HG03521 (cell line): ENCODE measurements around the gene CFDP1.
"Not testable (repeated sequence)": the region's sequence is repeated elsewhere in the genome, so short reads cannot be mapped to it uniquely, and the experiment has no call there.

ENCODE experiments used
- ATAC-seq: cut with Tn5 transposase; IDR thresholded peaks from one replicate; pipeline ENCODE4 v1.9.1; 2021; ENCODE audit warnings: mild to moderate bottlenecking, moderate library complexity; ENCODE audit not compliant: unreplicated experiment

Gene CFDP1

DNA sequence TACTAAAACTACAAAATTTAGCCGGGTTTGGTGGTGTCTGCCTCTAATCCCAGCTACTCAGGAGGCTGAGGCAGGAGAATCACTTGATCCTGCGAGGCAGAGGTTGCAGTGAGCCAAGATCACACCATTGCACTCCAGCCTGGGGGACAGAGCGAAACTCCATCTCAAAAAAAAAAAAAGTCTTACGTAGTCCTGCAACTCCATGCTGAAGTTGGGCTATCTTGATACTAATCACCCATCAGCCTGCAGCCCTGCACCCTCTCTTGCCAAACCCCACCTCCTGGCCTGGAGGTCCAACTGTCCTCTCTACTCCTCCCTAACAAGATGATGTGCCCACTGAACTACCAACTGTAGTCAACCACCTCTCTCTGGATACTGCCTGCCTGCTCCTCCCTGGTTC, 26.4 kb upstream of the CFDP1 start:
- ATAC-seq = no peak

DNA sequence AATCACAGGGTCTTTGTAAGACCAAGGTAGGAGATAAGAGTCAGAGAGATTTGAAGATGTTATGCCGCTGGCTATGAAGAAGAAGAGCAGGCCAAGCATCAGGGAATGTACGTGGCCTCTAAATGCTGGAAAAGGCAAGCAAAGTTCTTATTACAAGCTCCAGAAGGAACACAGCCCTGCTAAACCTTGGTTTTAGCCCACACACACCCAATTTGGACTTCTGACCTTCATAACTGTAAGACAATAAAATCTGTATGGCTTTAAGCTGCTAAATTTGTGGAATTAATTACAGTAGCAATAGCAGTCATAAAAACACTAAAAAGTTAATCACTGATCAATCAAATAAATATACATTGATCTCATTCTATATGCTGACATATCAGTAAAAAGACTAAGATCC, 25.1 kb upstream of the CFDP1 start:
- ATAC-seq = no peak

DNA sequence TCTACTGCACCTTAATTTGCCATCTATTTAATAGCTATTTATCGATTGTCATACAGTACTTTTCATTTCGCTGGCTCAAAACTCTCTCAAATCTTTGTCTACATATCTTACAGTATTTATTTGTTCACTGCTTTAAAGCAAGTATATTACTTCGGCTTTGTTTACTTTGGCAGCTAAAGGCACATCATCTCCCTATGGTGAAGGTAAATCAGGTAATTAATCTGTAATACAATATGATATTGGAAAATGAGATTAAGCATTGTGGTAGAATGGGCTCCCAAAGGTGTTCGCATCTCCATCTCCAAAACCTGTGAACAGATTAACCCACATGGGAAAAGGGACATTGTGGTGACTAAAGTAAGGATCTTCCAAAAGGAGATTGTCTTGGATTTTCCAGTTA, 24.7 kb upstream of the CFDP1 start:
- no peak for ATAC-seq

DNA sequence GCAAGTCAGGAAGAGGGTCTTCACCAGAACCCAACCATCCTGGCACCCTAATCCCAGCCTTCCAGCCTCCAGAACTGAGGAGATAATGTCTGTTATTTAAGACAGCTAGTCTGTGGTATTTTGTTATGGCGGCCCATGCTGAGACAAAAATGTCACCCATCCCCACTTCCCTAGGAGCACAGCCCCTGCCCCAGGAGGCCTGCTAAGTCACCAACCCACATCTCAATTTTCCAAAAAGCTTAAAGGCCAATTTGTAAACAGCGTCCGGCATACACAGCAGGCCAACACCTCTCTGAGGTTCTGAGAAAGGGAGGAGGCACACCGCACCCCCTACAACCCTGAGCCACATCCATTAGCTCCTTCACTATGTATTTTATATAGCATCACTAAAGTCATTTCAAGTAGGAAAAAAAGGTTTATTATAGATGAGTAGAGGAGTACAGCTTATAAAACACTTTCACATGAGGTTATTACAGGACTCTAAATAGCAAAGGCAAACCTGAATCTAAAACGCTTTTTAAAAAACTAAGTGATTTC, 24.2 kb upstream of the CFDP1 start:
- no peak for ATAC-seq

DNA sequence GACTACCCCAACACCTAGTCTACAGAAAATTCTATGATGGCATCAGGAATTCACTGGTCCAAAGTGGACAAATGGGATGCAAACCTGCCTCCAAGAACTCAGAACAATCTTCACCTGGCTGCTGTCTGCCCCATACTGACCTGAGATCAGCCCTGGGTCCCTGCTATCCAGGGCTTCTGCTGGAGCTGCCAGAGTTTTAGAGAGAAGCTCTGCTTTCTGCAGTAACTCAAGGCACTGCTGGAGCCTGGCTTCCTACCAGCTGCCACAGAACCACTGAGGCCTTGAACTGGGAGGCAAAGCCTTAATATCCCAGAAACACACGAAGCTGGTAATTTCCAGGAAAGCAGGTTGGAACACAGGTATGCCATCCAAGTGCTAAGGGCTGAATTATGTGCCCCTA, 23.7 kb upstream of the CFDP1 start:
- ATAC-seq = no peak

DNA sequence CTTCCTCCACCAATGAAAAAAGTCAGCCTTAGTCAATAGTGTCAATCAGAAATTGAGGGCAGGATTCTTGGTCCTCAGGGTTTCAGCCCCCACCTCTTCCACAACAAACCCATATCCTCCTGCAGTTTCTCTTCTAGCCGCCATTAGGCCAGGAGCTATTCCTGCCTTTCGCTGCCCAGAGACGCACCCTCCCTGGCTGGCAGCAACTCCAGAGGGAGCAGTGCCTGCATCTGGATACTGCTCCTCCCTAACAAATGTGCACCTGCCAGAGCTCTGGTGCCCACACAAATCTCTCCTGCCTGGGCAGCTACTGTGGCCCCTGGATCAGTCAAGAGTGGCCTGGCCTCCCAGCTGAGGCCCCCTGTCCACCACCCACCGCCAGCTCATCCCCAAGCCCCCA, 23.2 kb upstream of the CFDP1 start:
- not testable (repeated sequence) for ATAC-seq

DNA sequence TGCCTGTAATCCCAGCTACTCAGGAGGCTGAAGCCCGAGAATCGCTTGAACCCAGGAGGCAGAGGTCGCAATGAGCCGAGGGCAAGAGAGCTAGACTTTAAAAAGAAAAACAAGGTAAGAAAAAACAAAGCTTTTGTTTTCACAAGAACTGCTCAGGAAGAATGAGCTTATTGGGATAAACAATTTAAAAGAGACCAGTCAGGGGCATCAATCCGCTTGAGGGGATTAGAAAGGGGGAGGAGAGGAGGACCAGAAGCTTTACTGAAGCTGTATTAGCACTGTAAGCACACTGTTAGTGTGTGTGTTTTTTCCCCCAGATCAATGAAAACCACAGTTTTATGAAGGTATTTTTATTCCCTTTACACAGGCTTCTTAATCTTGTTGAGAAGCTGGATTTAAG, 22.4 kb upstream of the CFDP1 start:
- ATAC-seq = no peak

DNA sequence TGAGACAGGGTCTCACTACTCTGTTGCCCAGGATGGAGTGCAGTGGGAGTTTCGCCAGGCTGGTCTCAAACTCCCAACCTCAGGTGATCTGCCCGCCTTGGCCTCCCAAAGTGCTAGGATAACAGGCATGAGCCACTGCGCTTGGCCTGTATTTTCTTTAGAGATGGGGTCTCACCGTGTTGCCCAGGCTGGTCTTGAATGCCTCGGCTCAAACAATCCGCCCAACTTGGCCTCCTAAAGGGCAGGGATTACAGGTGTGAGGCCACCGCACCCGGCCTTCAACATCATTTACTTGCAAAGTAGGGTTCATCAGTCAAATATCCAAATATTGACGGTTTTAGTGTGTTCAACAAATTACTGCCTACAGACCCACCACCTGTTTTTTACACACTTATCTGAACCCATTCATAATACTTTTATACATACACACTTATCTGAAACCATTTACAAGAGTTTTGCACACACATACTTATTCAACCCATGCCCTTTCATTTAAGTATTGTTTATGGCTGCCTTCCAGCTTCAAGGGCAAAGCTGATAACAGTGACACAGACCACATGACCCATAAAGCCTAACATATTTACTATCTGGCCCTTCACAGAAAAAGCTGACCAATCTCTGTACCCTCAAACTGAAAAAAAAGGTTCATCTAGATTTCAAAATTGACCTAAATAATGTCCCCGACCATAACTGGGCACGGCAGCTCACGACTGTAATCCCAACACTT, 19.3 kb upstream of the CFDP1 start:
- ATAC-seq = no peak

DNA sequence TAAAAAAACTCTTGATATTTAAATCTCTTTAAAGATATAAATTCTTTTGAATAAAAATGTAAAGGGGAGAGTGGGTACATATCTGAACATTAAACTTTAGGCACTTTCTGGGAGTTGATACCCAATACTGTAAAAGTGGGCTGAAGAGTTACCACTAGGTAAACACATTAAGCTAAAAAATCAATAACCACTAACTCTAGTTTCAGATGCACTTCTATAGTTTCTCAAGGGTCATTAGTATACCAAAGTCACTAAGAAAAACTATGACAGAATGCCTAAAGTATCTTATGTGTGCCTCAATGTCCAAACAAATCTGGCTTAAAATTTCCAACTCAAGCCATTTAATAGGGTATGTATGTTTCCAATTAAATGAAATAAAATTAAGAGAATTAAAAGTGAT, 13.1 kb upstream of the CFDP1 start:
- no peak for ATAC-seq

DNA sequence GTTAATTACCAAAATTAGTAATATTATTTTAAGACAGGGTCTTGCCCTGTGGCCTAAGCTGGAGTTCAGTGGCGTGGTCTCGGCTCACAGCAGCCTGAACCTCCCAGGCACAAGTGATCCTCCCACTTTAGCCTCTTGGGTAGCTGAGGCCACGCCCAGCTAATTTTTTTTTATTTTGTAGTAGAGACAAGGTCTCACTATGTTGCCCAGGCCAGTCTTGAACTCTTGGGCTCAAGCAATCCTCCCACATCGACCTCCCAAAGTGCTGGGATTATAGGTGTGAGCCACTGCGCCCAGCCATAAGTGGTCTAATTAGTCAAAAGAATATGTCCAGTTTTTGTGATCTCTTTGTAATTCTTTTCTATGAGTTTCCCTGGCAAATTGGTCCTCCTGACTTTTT, 12.0 kb upstream of the CFDP1 start:
- ATAC-seq = no peak

DNA sequence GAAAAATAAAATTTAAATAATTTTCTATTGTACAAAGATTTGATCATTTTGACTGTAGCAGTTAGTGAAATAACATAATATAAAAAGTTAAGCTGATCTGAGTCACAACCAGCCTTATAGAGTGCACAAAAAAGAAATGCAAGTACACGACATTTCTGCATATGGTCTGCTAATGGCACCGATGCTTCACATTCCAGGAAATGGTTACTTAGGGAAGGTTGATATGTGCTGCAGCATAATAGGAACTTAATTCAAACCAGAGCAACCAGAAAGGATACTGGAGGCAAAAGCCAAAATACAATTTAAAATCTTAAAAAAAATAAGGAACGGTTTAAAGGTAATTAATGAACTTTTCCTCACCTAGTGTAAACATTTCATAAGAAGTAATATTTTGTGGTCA, 10.0 kb upstream of the CFDP1 start:
- ATAC-seq = no peak

DNA sequence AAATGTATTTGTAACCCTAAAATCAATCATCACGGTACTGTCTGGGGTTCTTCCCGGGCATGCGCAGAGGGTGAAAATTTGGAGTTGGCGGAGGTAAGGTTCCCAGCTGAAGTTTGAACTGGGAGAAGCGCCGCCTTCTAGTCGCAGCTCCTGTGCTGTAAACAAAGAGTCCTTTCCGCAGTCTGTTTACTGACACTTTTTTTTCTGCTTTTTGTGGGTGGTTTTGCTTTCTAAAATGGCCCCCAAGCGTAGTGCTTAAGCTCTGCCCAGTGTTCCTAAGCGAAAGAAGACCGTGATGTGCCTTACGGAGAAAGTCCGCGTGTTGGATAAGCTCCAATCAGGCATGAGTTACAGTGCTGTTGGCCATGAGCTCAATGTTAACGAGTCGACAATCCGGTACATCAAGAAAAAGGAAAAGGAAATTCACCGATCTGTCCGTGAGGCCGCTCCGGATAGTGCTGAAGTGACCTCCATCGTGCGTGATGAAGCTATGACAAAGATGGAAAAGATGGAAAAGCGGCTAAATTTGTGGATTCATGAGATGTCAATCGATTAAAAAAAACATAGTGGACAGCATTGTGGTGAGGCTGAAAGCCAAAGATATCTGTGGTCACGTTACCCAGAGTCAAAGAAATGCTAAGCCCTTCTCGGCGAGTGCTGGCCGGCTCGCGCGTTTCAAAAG, 570 bp upstream of the CFDP1 start:
- peak; percentile 59 for ATAC-seq

DNA sequence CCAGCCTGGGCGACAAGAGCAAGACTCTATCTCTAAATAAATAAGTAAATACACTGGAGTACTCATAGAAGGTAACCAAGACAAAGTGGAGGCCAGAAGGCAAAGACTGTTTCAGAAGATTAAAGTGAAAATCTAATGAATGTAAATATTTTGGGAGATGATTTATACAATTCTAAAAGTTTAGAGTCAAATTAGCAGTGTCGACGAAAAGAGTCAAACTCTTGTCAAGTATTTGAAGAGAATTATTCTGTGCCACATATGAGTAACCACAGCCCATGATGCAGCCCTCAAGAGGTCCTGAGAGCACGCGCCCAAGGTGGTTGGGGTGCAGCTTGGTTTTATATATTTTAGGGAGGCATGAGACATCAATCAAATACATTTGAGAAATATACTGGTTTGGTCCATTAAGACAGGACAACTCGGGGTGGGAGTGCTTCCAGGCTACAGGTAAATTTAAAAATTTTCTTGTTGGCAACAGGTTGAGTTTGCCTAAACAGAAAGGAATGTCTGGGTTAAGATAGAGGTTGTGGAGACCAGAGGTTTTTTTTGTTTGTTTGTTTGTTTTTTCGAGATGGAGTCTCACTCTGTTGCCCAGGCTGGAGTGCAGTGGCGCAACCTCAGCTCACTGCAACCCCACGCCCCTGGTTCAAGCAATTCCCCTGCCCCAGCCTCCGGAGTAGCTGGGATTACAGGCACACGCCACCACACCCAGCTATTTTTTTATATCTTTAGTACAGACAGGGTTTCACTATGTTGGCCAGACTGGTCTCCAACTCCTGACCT, 3.5 kb downstream of the CFDP1 start:
- no peak for ATAC-seq

DNA sequence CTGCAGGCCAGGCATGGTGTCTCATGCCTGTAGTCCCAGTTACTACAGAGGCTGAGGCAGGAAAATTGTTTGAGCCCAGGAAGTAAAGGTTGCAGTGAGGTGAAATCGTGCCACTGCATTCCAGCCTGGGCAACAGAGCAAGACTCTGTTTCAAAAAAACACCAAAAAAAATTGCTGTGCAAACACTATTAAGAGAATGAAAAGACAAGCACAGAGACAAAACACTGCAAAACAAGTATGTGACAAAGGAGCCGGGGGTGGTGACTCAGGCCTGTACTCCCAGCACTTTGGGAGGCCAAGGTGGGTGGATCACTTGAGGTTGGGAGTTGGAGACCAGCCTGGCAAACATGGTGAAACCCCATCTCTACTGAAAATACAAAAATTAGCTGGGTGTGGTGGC, 6.8 kb downstream of the CFDP1 start:
- ATAC-seq = not testable (repeated sequence)

DNA sequence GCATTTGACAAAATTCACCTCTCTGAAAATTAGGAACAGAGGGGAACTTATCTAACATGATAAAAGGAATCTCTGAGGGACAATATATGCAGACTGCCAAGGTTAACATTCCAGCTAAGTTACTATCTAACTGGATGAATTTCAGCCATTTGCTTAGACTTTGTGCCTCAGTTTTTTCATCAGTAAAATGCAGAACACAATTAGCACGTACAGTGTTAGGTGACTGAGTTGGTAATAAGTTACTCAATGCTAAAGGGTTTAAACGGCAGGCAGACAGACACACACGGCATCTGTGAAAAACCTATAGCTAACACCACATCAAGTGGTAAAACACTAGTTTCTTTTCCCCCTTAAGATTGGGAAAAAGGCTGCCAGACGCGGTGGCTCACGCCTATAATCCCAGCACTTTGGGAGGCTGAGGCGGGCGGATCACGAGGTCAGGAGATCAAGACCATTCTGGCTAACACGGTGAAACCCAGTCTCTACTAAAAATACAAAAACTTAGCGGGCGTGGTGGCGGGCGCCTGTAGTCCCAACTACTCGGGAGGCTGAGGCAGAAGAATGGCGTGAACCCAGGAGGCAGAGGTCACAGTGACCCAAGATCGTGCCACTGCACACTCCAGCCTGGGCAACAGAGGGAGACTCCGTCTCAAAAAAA, 9.1 kb downstream of the CFDP1 start:
- not testable (repeated sequence) for ATAC-seq

DNA sequence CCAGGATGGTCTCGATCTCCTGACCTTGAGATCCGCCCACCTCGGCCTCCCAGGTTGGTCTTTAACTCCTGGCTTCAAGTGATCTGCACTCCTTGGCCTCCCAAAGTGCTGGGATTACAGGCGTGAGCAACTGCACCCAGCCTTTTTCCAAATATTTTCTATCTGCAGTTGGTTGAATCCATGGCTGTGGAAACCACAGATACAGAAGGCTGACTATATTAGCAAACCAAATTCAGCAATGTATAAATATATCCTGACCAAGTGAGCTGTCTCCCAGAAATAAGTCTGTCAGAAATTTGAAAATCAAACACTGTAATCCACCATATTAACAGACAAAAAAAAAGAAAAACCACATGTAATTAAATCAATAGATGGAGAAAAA, 9.6 kb downstream of the CFDP1 start:
- ATAC-seq = no peak

DNA sequence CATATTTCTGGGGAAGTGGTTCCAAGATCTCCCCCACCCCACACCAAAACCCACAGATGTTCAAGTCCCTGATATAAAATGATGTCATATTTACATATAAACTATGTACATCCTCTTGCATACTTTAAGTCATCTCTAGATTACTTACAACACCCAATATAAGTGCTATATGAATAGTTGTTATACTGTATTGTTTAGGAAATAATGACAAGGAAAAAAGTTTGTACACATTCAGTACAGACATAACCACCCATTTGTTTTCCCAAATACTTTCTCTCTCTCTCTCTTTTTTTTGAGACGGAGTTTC, 11.5 kb downstream of the CFDP1 start:
- no peak for ATAC-seq

DNA sequence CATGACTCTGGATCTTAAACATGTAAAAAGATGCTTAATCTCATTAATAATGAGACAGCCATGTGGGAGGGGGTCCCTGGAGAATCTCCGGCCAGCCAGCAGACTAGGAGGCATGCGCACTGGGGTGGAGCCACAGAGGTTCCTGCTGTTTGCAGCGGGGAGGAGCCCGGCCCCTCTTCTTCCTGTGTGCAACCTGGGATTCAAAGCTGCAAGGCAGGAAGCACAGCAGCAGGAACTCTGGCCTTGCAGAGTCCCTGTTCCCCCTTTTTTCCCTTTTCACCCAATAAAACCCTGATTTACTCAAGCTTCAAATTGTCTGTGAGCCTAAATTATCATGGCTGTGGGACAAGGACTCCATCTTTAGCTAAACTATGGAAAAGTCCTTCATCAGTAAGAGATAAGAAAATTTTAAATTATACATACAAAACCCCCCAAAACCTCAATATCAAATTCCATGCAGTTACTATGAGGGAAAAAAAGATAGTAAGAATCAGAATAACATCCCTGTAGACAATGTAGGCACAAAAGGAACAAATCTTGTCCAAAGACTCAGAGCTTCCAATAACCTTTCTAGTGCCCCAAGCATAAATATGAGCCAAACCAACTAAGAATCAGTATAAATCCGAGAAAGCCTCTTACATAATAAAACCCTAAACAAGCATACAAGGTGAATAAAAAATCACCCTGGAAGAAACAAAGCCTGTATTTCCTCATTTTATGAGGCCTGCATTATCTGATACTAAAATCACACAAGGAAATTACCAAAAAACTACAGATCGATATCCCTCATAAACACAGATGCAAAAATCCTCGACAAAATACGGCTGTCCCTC, 12.1 kb downstream of the CFDP1 start:
- ATAC-seq = no peak

DNA sequence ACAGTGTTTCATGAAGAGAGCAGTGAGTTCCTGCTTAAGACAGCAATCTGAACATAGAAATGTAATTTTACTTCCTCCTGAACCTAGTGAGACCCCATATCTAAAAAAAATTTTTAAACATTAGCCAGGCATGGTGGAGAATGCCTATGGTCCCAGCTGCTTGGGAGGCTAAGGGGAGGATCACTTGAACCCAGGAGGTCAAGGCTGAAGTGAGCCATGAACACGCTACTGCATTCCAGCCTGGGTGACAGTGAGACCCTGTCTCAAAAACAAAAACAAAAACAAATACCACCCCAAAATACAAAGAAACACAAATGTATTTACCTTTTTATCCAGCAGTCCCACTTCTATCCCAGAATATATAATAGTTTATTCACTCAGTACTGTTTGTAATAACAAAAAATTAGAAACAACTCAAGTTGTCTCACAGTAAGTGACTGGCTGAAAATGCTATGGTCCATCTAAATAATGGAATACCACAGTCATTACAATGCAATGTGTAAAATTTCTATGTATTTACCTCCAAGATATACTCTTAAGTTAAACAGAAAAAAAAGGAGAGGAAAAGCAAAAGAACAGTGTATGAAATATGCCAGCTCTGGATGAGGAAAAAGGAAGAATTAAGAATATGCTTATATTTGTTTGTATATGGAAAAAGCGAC, 16.3 kb downstream of the CFDP1 start:
- ATAC-seq = no peak
